HEK293T (cell line): ENCODE results near the gene ISM2.

ENCODE experiments used
- ARNT ChIP-seq: fragments of 450-650 bp; IDR thresholded peaks from 2 replicates; pipeline ENCODE4 v1.6.1; 2017; ENCODE audit warnings: mild to moderate bottlenecking
- BHLHE40 ChIP-seq: fragments of 450-650 bp; IDR thresholded peaks from 2 replicates; pipeline ENCODE4 v1.6.1; 2016; ENCODE audit warnings: mild to moderate bottlenecking, moderate library complexity, borderline replicate concordance
- ELF4 ChIP-seq: fragments of 450-650 bp; IDR thresholded peaks from 2 replicates; pipeline ENCODE4 v1.6.1; 2017; ENCODE audit warnings: antibody characterized with exemption
- FOXA1 ChIP-seq: fragments of 450-650 bp; IDR thresholded peaks from 2 replicates; pipeline ENCODE4 v1.6.1; 2016; ENCODE audit warnings: mild to moderate bottlenecking
- FOXK2 ChIP-seq: fragments of 450-650 bp; IDR thresholded peaks from 2 replicates; pipeline ENCODE4 v1.6.1; 2016; ENCODE audit warnings: mild to moderate bottlenecking
- FOXM1 ChIP-seq: fragments of 450-650 bp; IDR thresholded peaks from 2 replicates; pipeline ENCODE4 v1.6.1; 2017; ENCODE audit warnings: mild to moderate bottlenecking, borderline replicate concordance
- L3MBTL2 ChIP-seq: fragments of 450-650 bp; conservative IDR thresholded peaks from 2 replicates; pipeline ENCODE4 v1.6.1; 2016; ENCODE audit warnings: mild to moderate bottlenecking
- PKNOX1 ChIP-seq: fragments of 450-650 bp; IDR thresholded peaks from 2 replicates; pipeline ENCODE4 v1.6.1; 2016
- SP1 ChIP-seq: fragments of 450-650 bp; IDR thresholded peaks from 2 replicates; pipeline ENCODE4 v1.6.1; 2017
- TARDBP ChIP-seq: fragments of 450-650 bp; IDR thresholded peaks from 2 replicates; pipeline ENCODE4 v1.6.1; 2016
- ZNF384 ChIP-seq: fragments of 450-650 bp; IDR thresholded peaks from 2 replicates; pipeline ENCODE4 v1.6.1; 2016

GRCh38 chr14:77531071-77531470 is 32.5 kb upstream of the ISM2 start:
- TF ChIP-seq FOXK2 (no peak), PKNOX1 (no peak), SP1 (no peak), FOXM1 (no peak), TARDBP (no peak), BHLHE40 (no peak), L3MBTL2 (no peak), FOXA1 (no peak), ZNF384 (no peak), ELF4 (no peak), ARNT (no peak)
